Stimulated activated CD4-positive, alpha-beta T cell treated with anti-CD3 and anti-CD28 coated beads, Interleukin-4, amount 100 ng/mL, for 4 hours (primary cell): ENCODE results near the gene TNS1.

Source experiments
- DNase-seq, 2 experiments: peaks; one replicate each; pipeline ENCODE4 v3.0.0-alpha.2; 2020

The TNS1 gene

DNA sequence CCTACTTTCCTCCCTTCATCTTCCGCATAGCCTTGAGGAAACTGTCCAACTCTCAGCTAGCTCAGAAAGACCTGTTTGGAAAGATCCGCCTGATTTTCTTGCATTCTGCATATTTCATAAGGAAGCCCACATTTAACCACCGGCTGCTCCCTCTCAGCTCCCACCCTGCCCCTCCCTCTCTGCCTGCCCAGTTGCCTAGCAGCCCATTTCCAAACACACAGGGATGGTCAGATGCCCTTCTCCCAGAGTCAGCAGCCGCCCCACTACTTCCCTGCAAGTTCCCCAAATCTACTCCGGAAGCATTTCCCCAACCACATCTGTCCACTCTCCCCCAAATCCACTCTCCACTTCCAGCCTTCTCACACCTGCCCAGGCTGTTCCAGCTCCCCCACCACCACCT is 96.0 kb downstream of the TNS1 start:
- no peak for DNase-seq

DNA sequence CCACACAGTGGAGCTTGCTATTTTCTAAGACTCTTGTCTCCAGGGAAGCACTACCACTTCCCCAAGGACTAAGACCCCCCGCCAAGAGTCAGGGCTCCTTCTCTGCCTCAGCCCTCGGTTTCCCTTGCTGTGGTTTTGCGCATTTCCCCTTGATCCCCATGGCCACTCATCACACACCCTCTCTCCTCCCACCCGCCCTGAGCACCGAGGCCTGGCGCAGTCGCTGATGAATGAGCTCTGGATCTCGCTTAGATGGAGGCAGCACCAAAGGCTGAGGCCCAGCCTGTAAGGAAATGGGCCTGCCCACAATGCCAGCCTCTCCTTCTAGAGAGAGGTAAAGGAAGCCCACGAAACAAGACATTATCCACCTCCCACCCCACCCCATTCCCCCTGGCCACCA is 96.9 kb downstream of the TNS1 start:
- no peak for DNase-seq

DNA sequence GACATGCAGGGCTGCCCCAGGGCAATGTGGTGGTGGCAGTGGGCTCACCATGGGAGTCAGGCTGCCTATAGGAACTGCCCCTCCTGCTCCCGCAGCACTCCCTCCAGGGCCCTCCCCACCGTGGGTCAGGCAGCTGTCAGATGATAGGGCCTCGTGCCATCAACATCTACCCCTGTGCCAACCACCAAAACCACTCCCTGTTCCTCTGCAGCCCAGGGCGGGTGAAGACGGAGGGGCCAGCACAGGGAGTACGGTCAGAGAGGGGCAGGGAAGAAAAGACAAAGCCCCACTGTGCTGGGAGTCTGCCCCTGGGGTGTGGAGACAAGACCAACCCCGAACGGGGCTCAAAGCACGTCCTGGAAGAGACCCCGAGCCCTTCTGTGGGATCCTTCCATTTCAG is 97.4 kb downstream of the TNS1 start:
- DNase-seq = no peak

DNA sequence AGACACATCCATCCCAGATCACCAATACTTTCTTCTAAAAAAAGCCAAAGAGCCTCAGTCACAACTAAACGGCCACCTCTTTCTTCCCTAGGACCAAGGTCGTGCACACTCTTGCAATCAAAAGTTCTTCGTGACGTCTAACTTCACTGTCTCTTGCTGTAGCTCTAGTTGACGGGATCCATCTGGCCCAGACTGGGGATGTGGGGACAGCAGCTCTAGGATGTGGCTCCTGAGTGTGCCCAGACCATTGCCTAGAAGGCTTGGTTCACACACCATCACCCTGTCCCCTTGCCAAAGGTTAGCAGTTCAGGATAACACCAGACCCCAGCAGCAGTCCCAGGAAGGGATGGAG is 98.2 kb downstream of the TNS1 start:
- no peak for DNase-seq

DNA sequence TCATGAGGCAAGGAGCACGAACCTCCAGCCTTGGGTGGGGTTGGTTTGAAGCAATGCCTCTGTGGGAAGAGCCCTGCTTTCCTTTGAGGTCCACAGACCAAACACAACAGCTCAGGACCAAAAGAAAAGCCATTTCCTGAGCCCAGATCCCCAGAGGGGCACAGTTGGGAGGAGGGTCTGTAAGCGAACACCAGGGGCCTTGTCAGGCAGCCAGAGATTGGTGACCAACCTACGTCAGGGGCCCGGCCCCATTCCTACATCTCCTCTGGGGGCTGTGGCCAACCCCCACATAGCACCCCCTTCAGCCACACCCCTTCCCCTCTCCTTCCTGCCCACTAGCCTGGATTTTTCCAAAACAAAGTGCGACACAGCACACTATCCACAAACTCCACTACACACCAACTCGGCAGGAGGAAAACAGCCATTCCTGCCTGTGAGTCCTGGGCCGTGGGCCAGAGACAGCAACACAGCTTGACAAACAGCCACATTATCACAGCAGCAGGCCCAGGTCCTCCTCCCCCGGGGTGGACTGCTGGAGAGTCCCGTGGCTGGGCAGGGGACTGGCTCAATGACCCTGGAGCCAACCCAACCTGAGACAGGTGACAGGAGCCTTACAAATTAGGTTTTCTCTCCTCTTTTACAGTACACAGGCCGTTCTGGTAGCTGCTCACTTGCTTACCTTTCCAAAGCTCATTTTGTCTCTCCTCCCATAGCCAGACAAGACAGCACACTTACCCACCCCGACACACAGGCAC is 98.8 kb downstream of the TNS1 start:
- no peak for DNase-seq

DNA sequence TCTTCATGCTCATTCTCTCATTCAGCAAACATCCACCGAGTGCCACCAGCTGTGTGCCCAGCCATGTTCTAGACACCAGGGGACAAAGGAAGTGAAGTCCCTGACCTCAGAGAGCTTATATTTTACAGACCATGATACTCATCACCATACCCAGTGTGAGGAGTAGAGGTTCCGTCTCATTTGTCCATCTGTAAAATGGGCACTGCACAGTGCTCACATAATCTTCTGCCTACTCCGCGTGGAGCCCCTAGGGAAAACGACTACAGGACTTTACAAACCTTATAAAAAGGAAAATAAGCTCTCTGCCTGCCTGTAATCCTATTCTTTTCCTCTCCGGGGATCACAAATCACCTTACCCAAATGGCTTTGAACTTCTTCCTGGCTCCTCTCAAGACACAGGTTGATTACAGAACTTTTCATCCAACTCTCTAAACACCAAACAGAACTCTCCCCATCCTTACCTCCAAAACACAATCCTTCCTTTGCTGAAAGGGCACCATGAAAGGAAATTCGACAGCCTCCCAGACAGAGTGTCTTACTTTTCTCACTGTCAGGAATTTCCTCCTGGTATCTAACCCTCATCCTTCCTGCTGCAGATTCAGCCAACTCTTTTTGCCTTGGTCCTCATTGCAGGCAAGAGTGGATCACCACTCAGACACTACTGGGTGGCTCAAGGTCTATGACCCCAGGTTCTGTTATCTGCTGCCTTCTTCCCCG is 99.5 kb downstream of the TNS1 start:
- DNase-seq = no peak

DNA sequence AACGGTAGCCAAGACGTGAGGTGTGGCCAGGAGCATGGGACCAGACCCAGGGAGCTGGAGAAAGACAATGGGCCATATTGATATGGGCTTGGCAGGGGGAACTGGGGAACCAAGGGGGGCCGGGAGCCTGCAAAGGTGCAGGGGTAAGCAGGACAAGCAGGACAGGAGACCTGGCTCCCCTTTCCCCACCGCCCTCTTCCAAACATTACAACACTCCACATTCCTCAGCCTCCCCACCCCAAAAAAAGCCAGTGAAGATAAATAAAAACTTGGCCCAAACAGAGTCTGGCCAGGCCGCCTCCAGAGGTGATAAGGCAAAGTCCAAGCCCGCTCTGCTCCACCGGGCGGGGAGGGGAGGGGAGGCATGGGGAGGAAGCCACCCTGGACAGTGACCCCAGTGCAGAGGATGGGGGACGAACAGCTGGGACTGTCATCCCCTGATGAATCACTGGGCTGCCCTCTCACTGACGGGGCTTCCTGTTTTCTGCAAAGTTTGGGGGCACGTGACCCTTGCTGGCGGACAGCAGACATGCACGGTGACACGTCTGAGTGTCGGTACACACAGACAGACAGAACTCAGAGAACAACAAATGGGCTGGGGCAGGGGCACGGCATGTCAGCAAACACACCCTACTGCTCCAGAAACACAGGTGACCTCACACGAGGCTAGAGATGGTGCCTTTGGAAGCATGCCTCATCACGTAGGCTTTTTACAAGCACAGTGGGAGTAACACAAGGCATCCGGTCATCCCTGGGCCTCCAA is 100.2 kb downstream of the TNS1 start:
- DNase-seq = no peak

DNA sequence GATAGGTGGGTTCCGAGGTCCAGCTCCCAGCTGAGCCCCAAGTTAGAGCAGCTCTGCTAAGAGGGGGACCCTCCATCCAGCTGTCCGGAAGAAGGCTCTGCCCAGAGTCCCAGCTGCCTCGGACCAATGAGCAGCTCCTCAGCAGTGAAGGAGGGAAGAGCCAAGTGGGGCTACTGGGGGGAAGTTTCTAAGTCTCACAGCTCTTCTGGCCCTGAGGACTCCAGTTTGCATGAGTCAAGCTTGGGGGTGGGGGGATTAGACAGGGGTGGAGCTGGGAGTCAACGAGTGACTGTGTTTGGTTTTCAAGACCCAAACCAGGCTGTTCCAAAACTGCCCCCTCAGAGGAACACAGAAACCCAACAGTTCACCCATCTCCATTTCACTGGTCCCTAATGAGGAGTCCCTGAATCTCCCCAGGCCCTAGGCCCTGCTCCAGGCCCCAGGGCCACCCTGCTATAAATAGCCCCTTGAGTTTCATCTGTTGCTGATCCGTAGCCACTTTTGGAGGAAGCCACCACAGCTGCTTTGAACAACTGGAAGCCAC is 100.9 kb downstream of the TNS1 start:
- DNase-seq = no peak

DNA sequence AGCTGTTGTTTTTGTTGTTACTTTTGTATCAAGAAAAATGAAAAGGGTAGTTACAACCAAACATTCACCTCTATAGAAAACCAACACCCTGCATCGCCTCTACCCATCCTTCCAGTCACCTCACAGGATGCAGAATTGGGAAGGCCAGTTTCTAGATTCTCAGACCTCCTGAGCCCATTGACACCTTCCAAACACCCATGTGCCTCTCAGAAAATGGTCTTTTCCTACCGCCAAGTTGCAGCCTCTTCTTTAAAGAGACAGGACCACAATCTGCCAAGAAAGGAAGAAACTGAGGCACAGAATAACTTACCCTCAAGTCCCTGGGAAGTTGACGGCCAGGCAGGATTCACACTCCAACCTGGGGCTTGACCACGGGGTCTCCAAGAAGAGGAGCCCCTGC is 101.4 kb downstream of the TNS1 start:
- DNase-seq = no peak

DNA sequence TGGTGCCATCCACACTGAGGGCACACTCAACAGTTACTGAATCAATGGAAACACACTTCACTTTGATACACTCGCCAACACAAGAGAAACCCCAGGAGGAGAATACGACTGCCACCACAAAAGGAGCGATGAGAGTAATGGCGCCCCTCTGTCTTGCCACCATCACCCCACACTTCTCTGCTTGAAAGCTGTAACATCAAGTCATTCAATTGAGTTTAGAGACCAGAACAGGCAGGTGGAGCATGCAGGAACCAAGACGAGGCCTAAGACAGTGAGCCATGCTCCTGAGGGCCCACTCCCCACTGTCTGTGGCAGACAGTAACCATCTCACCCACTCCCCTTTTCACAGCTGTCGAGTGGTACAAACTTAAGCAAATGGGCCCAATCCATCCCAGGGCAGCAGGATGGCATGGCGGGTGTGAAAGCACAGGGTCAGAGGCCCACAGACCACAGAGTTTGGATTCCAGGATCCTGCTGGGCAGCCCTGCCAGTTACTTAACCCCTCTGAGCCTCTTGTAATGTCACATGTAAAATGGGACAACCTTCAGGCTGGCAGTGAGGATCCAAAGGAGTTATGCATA is 101.9 kb downstream of the TNS1 start:
- no peak for DNase-seq

DNA sequence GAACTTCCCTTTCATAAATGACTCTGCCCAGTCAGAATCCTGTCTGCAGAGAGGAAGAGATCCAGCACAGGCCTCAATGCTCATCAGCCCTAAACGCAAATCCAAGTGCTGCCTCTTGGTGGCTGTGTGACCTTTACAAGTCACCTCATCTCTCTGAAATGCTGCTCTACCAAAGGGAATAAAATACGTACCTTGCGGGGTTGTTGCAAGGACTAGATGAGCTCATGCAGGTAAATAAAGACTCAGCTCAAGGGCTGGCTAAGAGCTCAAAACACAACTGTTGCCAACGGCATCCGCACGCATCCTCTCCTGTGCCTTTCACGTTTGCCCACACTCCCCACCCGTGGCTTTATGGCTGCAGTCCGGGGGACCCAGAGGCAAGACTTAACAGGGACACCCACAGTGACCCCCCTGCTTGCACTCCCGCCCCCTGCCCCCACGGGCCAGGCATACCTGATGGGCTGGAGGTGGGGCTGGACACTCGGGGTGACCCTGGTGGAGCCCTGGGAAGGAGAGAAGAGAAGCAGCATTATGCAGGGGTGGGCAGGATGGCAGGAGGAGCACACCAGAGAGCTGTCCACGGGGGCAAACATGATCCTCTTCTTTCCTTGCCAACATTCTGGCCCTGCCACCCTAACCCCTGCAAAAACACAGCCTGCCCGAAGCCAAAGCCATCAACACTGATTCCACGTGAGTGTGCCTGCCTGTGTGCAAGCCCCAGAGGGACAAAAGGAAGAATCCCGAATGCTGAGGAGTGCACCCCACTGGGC is 102.6 kb downstream of the TNS1 start:
- no peak for DNase-seq

DNA sequence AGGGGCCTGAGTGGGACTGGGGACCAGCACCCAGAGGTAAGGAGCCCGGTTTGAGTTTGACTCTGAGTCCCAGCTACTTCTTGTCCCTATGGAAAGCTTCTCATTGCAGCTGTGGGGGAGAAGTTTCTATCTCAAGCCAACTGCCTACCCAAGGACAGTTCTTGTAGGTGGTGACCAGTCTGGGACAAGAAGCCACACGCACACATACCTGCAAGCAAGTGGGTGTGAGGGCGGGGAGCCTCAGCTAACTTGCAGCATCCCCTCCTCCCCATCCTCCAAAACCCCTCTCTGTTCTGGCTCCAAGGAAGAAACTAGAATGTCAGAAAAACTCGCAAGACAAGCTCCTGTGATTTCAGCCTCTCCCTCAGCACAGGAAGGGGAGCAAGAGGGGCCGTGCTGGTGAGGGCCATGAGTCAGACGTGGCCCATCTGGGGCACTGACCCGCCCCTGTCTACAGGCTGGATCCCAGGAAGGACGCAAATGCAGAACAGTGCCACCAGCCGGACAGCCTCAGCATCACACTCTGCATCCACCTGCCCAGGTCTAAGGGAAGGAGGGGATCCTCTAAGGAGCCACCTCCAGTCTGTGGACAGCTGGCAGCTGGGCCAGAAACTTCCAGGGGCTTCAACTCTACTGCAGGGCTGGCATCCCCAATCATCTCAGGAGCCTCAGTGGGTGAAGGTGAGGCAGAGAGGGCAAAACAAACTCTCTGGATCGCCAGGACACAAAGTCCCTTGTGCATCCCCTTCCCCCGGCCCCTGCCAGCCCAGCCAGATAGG is 103.4 kb downstream of the TNS1 start:
- DNase-seq = no peak

DNA sequence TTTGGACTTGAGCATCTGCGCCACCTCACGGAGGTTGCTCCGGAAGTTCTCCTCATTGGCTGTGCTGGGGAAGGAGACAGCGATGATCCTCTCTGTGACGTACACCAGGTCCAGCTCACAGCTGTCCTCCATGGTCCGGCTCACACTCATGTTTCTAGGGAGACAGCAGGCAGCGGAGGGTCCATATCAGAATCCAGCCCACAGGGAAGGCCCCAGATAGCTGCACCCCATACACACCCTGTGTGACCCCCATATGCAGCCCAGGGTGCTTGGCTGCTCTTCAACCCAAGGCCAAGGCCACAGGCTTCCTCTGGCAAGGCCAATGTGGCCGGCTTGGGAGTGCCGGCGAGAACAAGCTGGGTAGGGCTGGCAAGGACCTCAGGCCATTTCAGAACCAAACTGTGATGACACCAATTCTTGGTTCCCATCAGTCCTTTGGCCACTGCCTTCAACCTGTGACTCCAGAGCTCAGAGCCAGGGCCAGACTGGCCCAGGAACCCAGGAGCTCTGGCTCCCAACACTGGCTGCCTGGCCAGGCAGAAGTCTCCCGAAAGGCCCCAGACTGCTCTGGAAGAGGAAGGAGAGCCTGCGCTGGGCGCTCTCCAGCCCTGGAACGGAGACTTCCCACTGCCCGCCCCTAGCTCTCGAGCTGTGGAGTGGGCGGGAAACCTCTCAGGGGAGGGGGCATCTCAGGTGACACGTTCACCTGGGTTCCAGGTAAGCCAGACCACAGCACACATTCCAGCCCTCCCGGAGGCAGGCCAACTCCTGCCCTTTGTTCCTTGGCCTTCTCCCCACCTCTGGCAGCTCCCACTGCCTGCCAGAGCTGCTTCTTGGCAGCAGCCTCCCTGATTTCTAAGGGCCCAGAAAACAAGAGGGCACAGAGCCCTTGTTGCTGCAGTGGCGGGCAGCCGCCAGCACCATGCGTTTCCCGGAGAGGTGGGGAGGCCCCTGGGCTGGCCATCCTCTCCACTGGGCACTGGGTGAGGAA is 104.7 kb downstream of the TNS1 start:
- DNase-seq = no peak

DNA sequence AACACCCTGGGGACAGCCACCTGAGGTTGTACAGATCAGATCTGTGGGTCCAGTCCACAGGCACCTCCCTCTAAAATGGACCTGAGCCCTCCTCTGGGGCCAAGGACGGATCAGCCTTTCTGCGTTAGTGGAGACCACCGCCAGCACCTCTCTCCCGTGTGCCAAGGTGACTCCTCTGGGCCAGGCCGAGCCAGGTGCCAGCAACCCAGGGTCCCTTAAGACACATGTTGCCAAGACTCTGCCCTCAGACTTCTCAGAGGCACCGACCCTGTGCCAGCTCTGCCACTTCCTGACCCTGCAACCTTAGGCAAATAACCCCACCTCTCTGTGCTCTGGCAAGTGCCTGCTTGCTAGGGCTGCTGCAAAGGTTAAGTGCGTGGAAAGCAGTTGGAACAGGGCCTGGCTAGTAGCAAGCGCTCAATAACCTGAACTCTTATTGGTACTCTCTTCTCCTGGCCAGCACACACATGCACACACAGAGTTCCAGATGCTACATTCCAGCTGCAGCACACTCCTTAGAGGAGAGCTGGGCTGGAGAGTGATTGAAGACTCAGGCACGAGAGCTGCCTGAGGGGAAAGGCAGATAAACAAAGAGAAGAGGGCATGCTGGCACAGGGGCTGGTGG is 105.6 kb downstream of the TNS1 start:
- DNase-seq = no peak

DNA sequence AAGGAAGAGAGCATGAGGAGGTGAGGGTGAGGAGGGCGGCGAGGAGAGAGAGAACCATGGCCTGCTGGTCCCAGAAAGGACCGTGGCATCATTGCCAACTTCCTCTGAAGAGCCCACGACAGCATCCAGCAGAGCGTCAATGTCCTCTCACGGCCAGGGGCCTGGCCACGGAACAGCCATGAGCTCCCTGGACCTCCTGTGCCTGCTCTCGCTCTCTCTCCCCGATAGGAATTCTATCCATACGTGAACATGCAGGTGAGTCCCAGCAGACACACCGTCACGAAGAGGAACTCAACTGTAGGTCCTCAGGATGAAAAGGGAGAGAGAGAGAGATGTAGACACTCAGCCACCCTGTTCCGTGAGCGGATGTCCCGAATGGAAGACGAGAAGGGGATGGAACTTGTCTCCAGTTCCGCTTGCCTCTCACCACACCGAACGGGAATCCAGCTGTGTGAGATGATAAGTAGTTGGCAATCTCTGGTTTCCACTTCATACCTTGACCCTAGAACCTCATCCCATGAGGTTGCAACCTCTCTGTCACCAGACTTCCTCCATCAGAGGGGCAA is 107.6 kb downstream of the TNS1 start:
- no peak for DNase-seq

DNA sequence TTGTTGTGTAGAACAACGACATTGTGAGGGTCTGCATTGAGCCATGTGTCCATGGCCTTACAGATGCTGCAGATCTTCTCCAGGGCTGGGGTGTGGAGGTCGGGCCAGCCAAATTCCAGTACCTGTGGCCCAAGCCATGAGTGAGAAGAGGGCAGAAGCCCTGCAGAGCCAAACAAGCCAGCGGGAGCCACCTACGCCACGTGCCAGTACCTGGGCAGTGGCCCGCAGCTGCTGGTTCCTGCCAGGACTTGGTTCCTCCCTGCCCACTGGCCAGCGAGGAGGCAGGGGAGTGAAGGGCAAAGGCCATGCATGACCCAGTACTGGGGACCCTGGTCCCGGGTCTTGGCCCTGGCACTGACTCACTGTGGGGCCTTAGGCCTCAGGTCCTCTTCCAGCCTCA is 109.4 kb downstream of the TNS1 start:
- no peak for DNase-seq

DNA sequence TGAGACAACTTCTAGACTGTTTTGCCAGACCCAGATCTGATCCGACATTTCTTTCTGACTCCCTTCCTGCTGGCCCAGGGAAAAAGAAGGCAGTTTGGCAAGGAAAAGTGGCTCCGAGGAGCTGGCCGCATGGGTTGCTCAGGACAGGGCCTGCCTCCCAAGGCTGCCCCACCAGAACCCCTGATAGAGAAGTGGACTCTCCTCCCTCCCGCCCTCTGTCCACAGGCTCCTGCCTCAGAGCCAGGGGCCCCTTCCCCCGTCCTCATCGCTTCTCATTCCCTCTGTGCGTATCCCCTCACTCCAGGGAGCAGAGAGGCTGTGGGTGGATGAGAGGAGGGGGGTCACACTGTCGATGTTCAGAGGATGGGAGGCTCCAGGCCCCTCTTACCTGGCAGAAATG is 110.2 kb downstream of the TNS1 start:
- DNase-seq = no peak

DNA sequence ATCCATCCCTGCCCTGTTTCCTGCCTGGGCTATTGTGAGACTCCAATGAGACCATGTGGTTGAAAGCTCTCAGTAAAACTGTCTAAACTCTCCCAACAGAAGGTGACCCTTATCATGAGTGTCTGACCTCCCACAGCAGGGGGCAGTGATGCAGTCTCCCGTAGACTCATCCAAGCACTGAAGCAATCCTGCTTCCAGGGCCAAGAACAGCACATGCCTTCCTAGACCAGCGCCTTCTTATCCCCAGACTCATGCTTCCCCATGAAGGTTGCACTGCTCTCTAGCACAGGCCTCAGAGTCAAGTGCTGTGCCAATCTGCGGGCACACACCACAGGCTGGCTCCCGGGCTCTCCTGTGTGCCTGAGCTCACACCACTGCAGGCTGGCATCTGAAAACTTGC is 112.3 kb downstream of the TNS1 start:
- no peak for DNase-seq

DNA sequence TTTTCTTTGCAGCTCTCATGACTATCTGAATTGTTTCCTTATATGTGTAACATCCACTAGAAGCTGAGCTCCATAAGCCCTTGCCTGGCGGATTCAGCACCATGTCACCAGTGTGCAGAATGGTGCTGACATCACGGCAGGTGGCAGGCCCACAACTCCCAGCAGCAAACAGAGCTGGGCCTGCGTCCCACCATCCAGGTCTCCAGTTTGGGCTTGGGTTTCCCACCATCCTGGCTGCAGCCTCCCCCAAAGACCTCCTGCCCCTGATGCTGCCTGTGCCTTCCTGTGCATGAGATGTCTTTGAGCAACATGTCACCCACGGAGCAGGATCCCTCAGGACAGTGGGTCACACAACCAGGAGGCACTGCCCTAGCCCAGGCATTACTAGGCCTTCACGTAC is 113.1 kb downstream of the TNS1 start:
- no peak for DNase-seq
